ENCODE results near the gene MYH15.

- no peak for TF ChIP-seq JUN (CRISPR knock-in tag; IDR thresholded peaks at IDR 0.05)
- TF ChIP-seq ZNF263 (CRISPR knock-in tag; IDR thresholded peaks at IDR 0.05; ENCODE audit: low read depth): no peak
- no peak for TF ChIP-seq ZNF121 (CRISPR knock-in tag; IDR thresholded peaks at IDR 0.05)
- no peak for TF ChIP-seq CTCF (IDR thresholded peaks at IDR 0.05)
- no peak for TF ChIP-seq ZNF423 (CRISPR knock-in tag; IDR thresholded peaks at IDR 0.05)
- TF ChIP-seq, protein P1, sequence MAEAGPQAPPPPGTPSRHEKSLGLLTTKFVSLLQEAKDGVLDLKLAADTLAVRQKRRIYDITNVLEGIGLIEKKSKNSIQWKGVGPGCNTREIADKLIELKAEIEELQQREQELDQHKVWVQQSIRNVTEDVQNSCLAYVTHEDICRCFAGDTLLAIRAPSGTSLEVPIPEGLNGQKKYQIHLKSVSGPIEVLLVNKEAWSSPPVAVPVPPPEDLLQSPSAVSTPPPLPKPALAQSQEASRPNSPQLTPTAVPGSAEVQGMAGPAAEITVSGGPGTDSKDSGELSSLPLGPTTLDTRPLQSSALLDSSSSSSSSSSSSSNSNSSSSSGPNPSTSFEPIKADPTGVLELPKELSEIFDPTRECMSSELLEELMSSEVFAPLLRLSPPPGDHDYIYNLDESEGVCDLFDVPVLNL (CRISPR knock-in tag; IDR thresholded peaks at IDR 0.05; ENCODE audit: borderline replicate concordance, low read depth): no peak
- no peak for TF ChIP-seq ELF4 (CRISPR knock-in tag; IDR thresholded peaks at IDR 0.05; ENCODE audit: low read depth)
- no peak for TF ChIP-seq KAT7 (CRISPR knock-in tag; IDR thresholded peaks at IDR 0.05; ENCODE audit: borderline replicate concordance)
- TF ChIP-seq, protein P2, sequence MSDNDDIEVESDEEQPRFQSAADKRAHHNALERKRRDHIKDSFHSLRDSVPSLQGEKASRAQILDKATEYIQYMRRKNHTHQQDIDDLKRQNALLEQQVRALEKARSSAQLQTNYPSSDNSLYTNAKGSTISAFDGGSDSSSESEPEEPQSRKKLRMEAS (CRISPR knock-in tag; IDR thresholded peaks at IDR 0.05): no peak
- no peak for TF ChIP-seq TCF7 (CRISPR knock-in tag; IDR thresholded peaks at IDR 0.05; ENCODE audit: low read depth)
- TF ChIP-seq TP53 (CRISPR knock-in tag; IDR thresholded peaks at IDR 0.05): no peak
- no peak for TF ChIP-seq PRDM15 (CRISPR knock-in tag; IDR thresholded peaks at IDR 0.05)
Observed at GRCh38 chr3:108334701-108335100, 175.7 kb downstream of the MYH15 start.
